A549 (cell line): ENCODE data around the gene RPL31.

Experiments
- CTCF ChIP-seq: fragments of >200 bp; sonication (Bioruptor Twin); formaldehyde crosslinking; IDR thresholded peaks from 3 replicates; pipeline ENCODE4 v1.5.1; 2016
- POLR2A ChIP-seq: IDR thresholded peaks from 2 replicates; pipeline ENCODE4 v1.6.1; 2012; ENCODE audit warnings: mild to moderate bottlenecking, low read length

DNA sequence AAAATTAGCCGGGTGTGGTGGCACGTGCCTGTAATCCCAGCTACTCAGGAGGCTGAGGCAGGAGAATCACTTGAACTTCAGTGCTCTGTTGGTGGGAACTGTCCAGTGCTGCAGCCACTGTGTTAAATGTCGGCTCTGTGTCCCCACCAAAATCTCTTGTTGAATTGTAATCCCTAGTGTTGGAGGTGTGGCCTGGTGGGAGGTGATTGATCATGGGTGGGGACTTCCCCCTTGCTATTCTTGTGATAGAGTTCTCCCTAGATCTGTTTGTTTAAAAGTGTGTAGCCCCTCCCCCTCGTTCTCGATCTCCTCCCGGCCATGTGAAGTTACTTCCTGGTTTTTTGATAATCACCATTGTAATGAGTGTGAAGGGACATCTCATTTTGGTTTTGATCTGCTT lies 9.8 kb upstream of the RPL31 start:
- TF ChIP-seq POLR2A, result no peak
- no peak for TF ChIP-seq CTCF
